HepG2 (cell line): ENCODE results near the gene DNALI1. TPM values are rescaled to one million over a fixed set of nuclear protein-coding genes. Genes with fewer than 3 reads are reported as not detected.

Source experiments
- BRD4 ChIP-seq: sonication (generic); formaldehyde crosslinking; IDR thresholded peaks from 2 replicates; pipeline ENCODE4 v1.4.0; 2020; ENCODE audit warnings: missing genetic modification reagents
- CC2D1A ChIP-seq: sonication (generic); formaldehyde crosslinking; IDR thresholded peaks from 2 replicates; pipeline ENCODE4 v1.8.1; 2023; ENCODE audit warnings: mild to moderate bottlenecking, missing genetic modification reagents
- CEBPZ ChIP-seq: IDR thresholded peaks from 2 replicates; pipeline ENCODE4 v1.6.1; 2012; ENCODE audit warnings: low read length, improper control_type of control experiment
- FOXP4 ChIP-seq: sonication (generic); formaldehyde crosslinking; IDR thresholded peaks from 2 replicates; pipeline ENCODE4 v1.4.0; 2020; ENCODE audit warnings: missing genetic modification reagents
- KDM3A ChIP-seq: IDR thresholded peaks from 2 replicates; pipeline ENCODE4 v1.6.1; 2018; ENCODE audit warnings: low read depth, missing compliant biosample characterization
- MAFK ChIP-seq, 2 experiments: IDR thresholded peaks in 1 of 2; conservative IDR thresholded peaks in 1 of 2; 2 replicates each; pipeline ENCODE4 v1.6.1; 2011; ENCODE audit warnings: improper control_type of control experiment in 2 of 2, low read length in 2 of 2
- NFKBIZ ChIP-seq: IDR thresholded peaks from 2 replicates; pipeline ENCODE4 v1.6.1; 2018; ENCODE audit warnings: missing genetic modification reagents, missing compliant biosample characterization
- NFYB ChIP-seq: sonication (generic); formaldehyde crosslinking; IDR thresholded peaks from 2 replicates; pipeline ENCODE4 v1.4.0; 2020; ENCODE audit warnings: missing genetic modification reagents
- NKX3-1 ChIP-seq: sonication (generic); formaldehyde crosslinking; IDR thresholded peaks from 2 replicates; pipeline ENCODE4 v1.5.0; 2020; ENCODE audit warnings: missing genetic modification reagents
- PAX8 ChIP-seq: sonication (generic); formaldehyde crosslinking; IDR thresholded peaks from 2 replicates; pipeline ENCODE4 v1.8.0; 2022; ENCODE audit warnings: mild to moderate bottlenecking, missing genetic modification reagents, borderline replicate concordance
- PCBP1 ChIP-seq: fragments of 200-400 bp; formaldehyde crosslinking; IDR thresholded peaks from 2 replicates; pipeline ENCODE4 v1.6.1; 2017; ENCODE audit warnings: mild to moderate bottlenecking, low read depth, low read length, borderline replicate concordance
- POGZ ChIP-seq: sonication (generic); formaldehyde crosslinking; IDR thresholded peaks from 2 replicates; pipeline ENCODE4 v1.4.0; 2020; ENCODE audit warnings: mild to moderate bottlenecking, missing genetic modification reagents
- RBM39 ChIP-seq: fragments of 200-400 bp; formaldehyde crosslinking; IDR thresholded peaks from one replicate; pipeline ENCODE4 v1.6.1; 2018; ENCODE audit warnings: antibody characterized with exemption, mild to moderate bottlenecking, low read depth, low read length; ENCODE audit not compliant: poor library complexity, severe bottlenecking
- SAFB2 ChIP-seq: sonication (generic); formaldehyde crosslinking; IDR thresholded peaks from 2 replicates; pipeline ENCODE4 v1.5.1; 2020; ENCODE audit warnings: missing genetic modification reagents, low read depth, mild to moderate bottlenecking, borderline replicate concordance
- SMAD1 ChIP-seq: sonication (generic); formaldehyde crosslinking; IDR thresholded peaks from 2 replicates; pipeline ENCODE4 v1.4.0; 2020; ENCODE audit warnings: missing genetic modification reagents, low read depth, mild to moderate bottlenecking, borderline replicate concordance
- SRSF1 ChIP-seq: fragments of 200-400 bp; formaldehyde crosslinking; optimal IDR thresholded peaks from 2 replicates; pipeline ENCODE3; 2017; ENCODE audit warnings: mild to moderate bottlenecking, low read depth, low read length, moderate library complexity
- TEAD2 ChIP-seq: sonication (generic); formaldehyde crosslinking; IDR thresholded peaks from 2 replicates; pipeline ENCODE4 v1.9.0; 2021; ENCODE audit warnings: missing genetic modification reagents
- WIZ ChIP-seq: sonication (generic); formaldehyde crosslinking; IDR thresholded peaks from 2 replicates; pipeline ENCODE4 v1.5.1; 2020; ENCODE audit warnings: mild to moderate bottlenecking, missing genetic modification reagents
- ZBTB7A ChIP-seq: sonication (generic); formaldehyde crosslinking; IDR thresholded peaks from 2 replicates; pipeline ENCODE4 v1.8.0; 2022; ENCODE audit warnings: mild to moderate bottlenecking, missing genetic modification reagents
- ZFP36L2 ChIP-seq: sonication (generic); formaldehyde crosslinking; IDR thresholded peaks from 2 replicates; pipeline ENCODE4 v1.4.0; 2020; ENCODE audit warnings: missing genetic modification reagents
- ZMYM3 ChIP-seq: sonication (generic); formaldehyde crosslinking; IDR thresholded peaks from 2 replicates; pipeline ENCODE4 v1.5.1; 2020; ENCODE audit warnings: mild to moderate bottlenecking, missing genetic modification reagents
- ZNF143 ChIP-seq: sonication (generic); formaldehyde crosslinking; IDR thresholded peaks from 2 replicates; pipeline ENCODE4 v1.4.0; 2020; ENCODE audit warnings: missing genetic modification reagents
- ZNF24 ChIP-seq: fragments of 450-650 bp; IDR thresholded peaks from 2 replicates; pipeline ENCODE4 v1.6.1; 2017; ENCODE audit warnings: antibody characterized with exemption, mild to moderate bottlenecking
- ZNF569 ChIP-seq: sonication (generic); formaldehyde crosslinking; IDR thresholded peaks from 2 replicates; pipeline ENCODE4 v1.5.0; 2020; ENCODE audit warnings: mild to moderate bottlenecking, missing genetic modification reagents, moderate library complexity, borderline replicate concordance
- ZSCAN9 ChIP-seq: IDR thresholded peaks from 2 replicates; pipeline ENCODE4 v1.6.1; 2016; ENCODE audit warnings: borderline replicate concordance
- polyA plus RNA-seq, 8 experiments: library from polyadenylated mRNA; depleted of rRNA in 3 of 8; stranded (reverse) in 7 of 8; unstranded in 1 of 8; fragments of >200 nt; fragmentation: Illumina TruSeq in 4 of 8; extraction: Trizol in 4 of 8; gene quantifications; 2 replicates each; pipeline versions ENCODE4 v1.2.1 to v1.2.3, GENCODE V29; 2011 to 2016; ENCODE audit warnings: low read depth in 4 of 8, missing spikeins in 1 of 8, mixed read lengths in 1 of 8; ENCODE audit not compliant: insufficient read depth in 1 of 8
- total RNA-seq, 5 experiments: library from RNA; depleted of rRNA; stranded (reverse); fragments of >200 nt; fragmentation: Illumina TruSeq; extraction: Trizol; gene quantifications; 2 replicates each; pipeline ENCODE4 v1.2.3, GENCODE V29; 2016; ENCODE audit warnings: low read depth in 1 of 5

DNALI1 gene
- total and polyA plus RNA-seq, 2 of the 13 experiments (the other 11 are each of a cell fraction or from before 2014, with no cell fraction given): 0.42 to 0.70 TPM

- no peak for TF ChIP-seq ZBTB7A
- no peak for TF ChIP-seq BRD4 (CRISPR knock-in tag)
- 0 out of 2 replicates have a peak, but pooled peaks have one; percentile 47 for TF ChIP-seq TEAD2 (CRISPR knock-in tag)
- TF ChIP-seq MAFK (conservative IDR thresholded peaks at IDR 0.05 in 1 of 2, IDR thresholded peaks at IDR 0.05 in 1 of 2; ENCODE audit: low read length in 2 of 2): no peak
- peak; percentile 84 for TF ChIP-seq NKX3-1 (CRISPR knock-in tag)
- TF ChIP-seq ZNF24: no peak
- no peak for TF ChIP-seq PAX8
- TF ChIP-seq FOXP4 (CRISPR knock-in tag): peak; percentile 26
- no peak for TF ChIP-seq ZNF569
- no peak for TF ChIP-seq CEBPZ
- no peak for TF ChIP-seq ZFP36L2
- no peak for TF ChIP-seq SMAD1 (CRISPR knock-in tag)
- TF ChIP-seq ZSCAN9: no peak
- TF ChIP-seq ZNF143 (CRISPR knock-in tag): peak; percentile 96
- TF ChIP-seq ZMYM3 (CRISPR knock-in tag): peak; percentile 74
- TF ChIP-seq PCBP1: no peak
- TF ChIP-seq CC2D1A: no peak
- peak; percentile 81 for TF ChIP-seq POGZ
- TF ChIP-seq NFKBIZ (CRISPR knock-in tag): no peak
- TF ChIP-seq RBM39: peak; percentile 54
- TF ChIP-seq WIZ: no peak
- TF ChIP-seq SAFB2 (CRISPR knock-in tag): 0 out of 2 replicates have a peak, but pooled peaks have one; percentile 22
- TF ChIP-seq KDM3A: peak; percentile 59; the same call in 1 of the 2 replicates
- no peak for TF ChIP-seq SRSF1
- TF ChIP-seq NFYB: peak; percentile 44; the same call in 1 of the 2 replicates
These were observed 2.6 kb upstream of the DNALI1 start, which contains the start of gene SNIP1 (continued) for GRCh38 chr1:37553927-37554808.
